ENCODE results near the gene SEMA5A.

Gene SEMA5A

DNA sequence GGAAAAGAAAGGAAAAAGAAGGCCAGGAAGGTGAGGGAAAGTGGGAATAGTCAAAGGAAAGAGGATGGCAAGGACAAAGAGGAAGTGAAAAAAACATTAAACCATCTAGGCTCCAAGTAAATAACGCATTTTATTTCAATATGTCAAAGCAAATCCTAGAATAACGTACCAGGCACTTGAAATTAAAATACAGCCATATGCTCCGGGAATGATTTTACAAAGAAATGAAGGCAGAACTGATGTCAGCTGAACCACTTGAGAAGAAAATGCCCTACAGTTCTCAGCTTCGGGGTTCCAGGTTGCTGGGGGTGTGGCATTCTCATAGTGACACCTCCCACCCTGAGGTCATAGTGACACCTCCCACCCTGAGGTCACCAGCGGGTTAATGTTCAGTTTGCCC lies 281.6 kb downstream of the SEMA5A start:
- H3K4me3 ChIP-seq (ENCODE audit: low read depth in 1 of 5, low read length in 5 of 5), result no peak overlapping the region
- H3K27me3 ChIP-seq (ENCODE audit: control insufficient read depth in 5 of 5, insufficient read depth in 4 of 5, low read length in 5 of 5), result no peaks in the 10 kb centered on the region
- no peaks in the 10 kb centered on the region for H3K9me3 ChIP-seq (ENCODE audit: control insufficient read depth in 5 of 5, low read length in 5 of 5)
- no peak overlapping the region for H3K9ac ChIP-seq (ENCODE audit: low read length in 5 of 5)
- no peak overlapping the region for H3K27ac ChIP-seq (ENCODE audit: low read depth, low read length)
- H3K36me3 ChIP-seq (ENCODE audit: control insufficient read depth in 5 of 5, insufficient read depth in 5 of 5, low read length in 5 of 5), result no peaks in the 10 kb centered on the region
- no peaks in the 10 kb centered on the region for H3K4me1 ChIP-seq (ENCODE audit: control insufficient read depth in 5 of 5, insufficient read depth in 5 of 5, low read length in 5 of 5)

DNA sequence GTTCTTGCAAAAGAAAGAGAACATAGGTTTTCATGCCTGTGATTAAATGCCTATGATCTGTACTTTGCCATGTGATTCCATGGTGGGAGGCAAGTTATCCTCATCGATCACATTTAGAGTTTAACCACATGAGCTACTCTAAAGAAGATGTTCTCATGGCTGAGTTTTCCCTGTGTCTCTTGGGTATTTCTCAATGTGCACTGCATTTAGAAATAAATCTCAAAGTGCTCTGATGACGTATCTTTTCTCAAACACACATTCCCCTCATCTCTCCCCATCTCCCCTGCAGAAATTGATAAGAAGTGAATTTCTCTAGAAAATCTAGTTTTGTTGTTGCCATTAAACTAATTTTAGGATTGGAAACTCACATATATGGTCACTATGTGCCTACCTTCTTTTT lies 282.2 kb downstream of the SEMA5A start:
- H3K4me3 ChIP-seq (ENCODE audit: low read depth in 1 of 5, low read length in 5 of 5), result no peak overlapping the region
- no peaks in the 10 kb centered on the region for H3K36me3 ChIP-seq (ENCODE audit: control insufficient read depth in 5 of 5, insufficient read depth in 5 of 5, low read length in 5 of 5)
- no peak overlapping the region for H3K27ac ChIP-seq (ENCODE audit: low read depth, low read length)
- H3K9ac ChIP-seq (ENCODE audit: low read length in 5 of 5), result no peak overlapping the region
- no peaks in the 10 kb centered on the region for H3K27me3 ChIP-seq (ENCODE audit: control insufficient read depth in 5 of 5, insufficient read depth in 4 of 5, low read length in 5 of 5)
- H3K9me3 ChIP-seq (ENCODE audit: control insufficient read depth in 5 of 5, low read length in 5 of 5), result no peaks in the 10 kb centered on the region
- no peaks in the 10 kb centered on the region for H3K4me1 ChIP-seq (ENCODE audit: control insufficient read depth in 5 of 5, insufficient read depth in 5 of 5, low read length in 5 of 5)

DNA sequence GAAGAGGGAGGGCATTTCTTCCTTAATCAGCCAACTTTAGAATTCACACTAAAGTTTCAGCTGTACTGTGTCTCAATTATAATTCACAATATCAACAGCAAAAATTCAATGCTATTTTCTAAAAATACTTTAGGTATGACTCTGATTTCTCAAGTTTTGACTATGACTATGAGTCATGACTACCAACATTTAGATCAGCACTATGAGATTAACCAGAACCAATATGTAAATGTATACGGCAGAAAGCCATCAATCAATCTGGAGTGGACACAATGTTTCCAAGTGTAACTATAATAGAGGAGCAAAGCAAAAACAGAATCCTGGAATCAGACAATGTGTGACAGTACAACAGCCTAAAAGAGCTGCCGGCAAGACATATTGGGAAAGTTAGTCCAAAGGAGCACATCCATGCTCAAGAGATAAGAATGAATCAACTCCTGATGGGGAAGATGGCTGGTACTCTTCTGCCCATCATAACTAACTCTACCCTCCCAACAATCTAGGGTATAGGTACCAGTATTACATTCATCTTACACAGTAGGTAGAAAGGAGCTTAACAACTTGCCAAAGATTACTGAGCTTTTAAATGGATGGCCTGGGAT lies 294.4 kb downstream of the SEMA5A start:
- no peak overlapping the region for H3K4me3 ChIP-seq (ENCODE audit: low read depth in 1 of 5, low read length in 5 of 5)
- H3K27ac ChIP-seq (ENCODE audit: low read depth, low read length), result no peak overlapping the region
- no peaks in the 10 kb centered on the region for H3K4me1 ChIP-seq (ENCODE audit: control insufficient read depth in 5 of 5, insufficient read depth in 5 of 5, low read length in 5 of 5)
- H3K9ac ChIP-seq (ENCODE audit: low read length in 5 of 5), result no peak overlapping the region
- H3K36me3 ChIP-seq (ENCODE audit: control insufficient read depth in 5 of 5, insufficient read depth in 5 of 5, low read length in 5 of 5), result no peaks in the 10 kb centered on the region
- H3K9me3 ChIP-seq (ENCODE audit: control insufficient read depth in 5 of 5, low read length in 5 of 5), result no peaks in the 10 kb centered on the region
- no peaks in the 10 kb centered on the region for H3K27me3 ChIP-seq (ENCODE audit: control insufficient read depth in 5 of 5, insufficient read depth in 4 of 5, low read length in 5 of 5)

GRCh38 chr5:9249231-9249630 lies 296.6 kb downstream of the SEMA5A start:
- H3K4me3 ChIP-seq (ENCODE audit: low read depth in 1 of 5, low read length in 5 of 5), result no peak overlapping the region
- no peaks in the 10 kb centered on the region for H3K4me1 ChIP-seq (ENCODE audit: control insufficient read depth in 5 of 5, insufficient read depth in 5 of 5, low read length in 5 of 5)
- no peaks in the 10 kb centered on the region for H3K9me3 ChIP-seq (ENCODE audit: control insufficient read depth in 5 of 5, low read length in 5 of 5)
- H3K27ac ChIP-seq (ENCODE audit: low read depth, low read length), result no peak overlapping the region
- H3K36me3 ChIP-seq (ENCODE audit: control insufficient read depth in 5 of 5, insufficient read depth in 5 of 5, low read length in 5 of 5), result no peaks in the 10 kb centered on the region
- no peak overlapping the region for H3K9ac ChIP-seq (ENCODE audit: low read length in 5 of 5)
- H3K27me3 ChIP-seq (ENCODE audit: control insufficient read depth in 5 of 5, insufficient read depth in 4 of 5, low read length in 5 of 5), result no peaks in the 10 kb centered on the region

DNA sequence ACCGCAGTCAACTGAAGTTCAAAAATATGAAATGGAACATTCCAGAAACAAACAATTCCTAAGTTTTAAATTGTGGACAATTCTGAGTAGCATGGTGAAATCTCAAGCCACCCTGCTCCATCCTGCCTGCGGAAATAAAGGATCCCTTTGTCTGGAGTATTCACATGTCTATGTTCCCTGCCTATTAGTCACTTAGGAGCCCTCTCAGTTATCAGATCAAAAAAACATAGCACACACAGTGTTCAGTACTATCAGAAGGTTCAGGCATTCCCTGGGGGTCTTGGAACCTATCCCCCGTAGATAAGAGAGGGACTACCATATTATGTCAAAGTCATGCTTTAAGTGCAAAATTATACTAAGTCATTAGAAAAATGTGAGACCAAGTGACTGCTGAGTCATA lies 300.8 kb downstream of the SEMA5A start:
- no peak overlapping the region for H3K9ac ChIP-seq (ENCODE audit: low read length in 5 of 5)
- H3K36me3 ChIP-seq (ENCODE audit: control insufficient read depth in 5 of 5, insufficient read depth in 5 of 5, low read length in 5 of 5), result no peaks in the 10 kb centered on the region
- no peaks in the 10 kb centered on the region for H3K27me3 ChIP-seq (ENCODE audit: control insufficient read depth in 5 of 5, insufficient read depth in 4 of 5, low read length in 5 of 5)
- no peak overlapping the region for H3K4me3 ChIP-seq (ENCODE audit: low read depth in 1 of 5, low read length in 5 of 5)
- no peaks in the 10 kb centered on the region for H3K4me1 ChIP-seq (ENCODE audit: control insufficient read depth in 5 of 5, insufficient read depth in 5 of 5, low read length in 5 of 5)
- H3K27ac ChIP-seq (ENCODE audit: low read depth, low read length), result no peak overlapping the region
- no peaks in the 10 kb centered on the region for H3K9me3 ChIP-seq (ENCODE audit: control insufficient read depth in 5 of 5, low read length in 5 of 5)

DNA sequence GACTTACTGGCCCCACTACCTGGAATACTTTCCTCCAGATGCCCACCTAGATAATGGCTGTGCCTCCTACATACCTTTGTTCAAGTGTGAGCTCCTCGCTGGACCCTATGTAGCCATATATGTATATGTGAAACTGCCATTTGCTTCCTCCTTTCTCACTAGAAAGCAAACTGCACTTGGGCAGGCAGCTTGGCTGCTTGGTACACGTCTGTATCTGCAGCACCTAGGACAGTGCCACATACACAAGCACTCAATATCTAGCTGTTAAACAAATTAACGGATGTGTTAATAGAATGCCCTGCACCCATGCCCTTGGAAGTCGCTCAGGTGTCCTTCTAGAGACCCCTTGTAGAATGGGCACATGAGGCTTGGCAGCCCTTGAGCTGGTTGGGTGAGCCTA lies 301.5 kb downstream of the SEMA5A start:
- Histone ChIP-seq H3K27me3 (ENCODE audit: control insufficient read depth in 5 of 5, insufficient read depth in 4 of 5, low read length in 5 of 5) (no peaks in the 10 kb centered on the region), H3K27ac (ENCODE audit: low read depth, low read length) (no peak overlapping the region), H3K9ac (ENCODE audit: low read length in 5 of 5) (no peak overlapping the region), H3K4me1 (ENCODE audit: control insufficient read depth in 5 of 5, insufficient read depth in 5 of 5, low read length in 5 of 5) (no peaks in the 10 kb centered on the region), H3K9me3 (ENCODE audit: control insufficient read depth in 5 of 5, low read length in 5 of 5) (no peaks in the 10 kb centered on the region), H3K4me3 (ENCODE audit: low read depth in 1 of 5, low read length in 5 of 5) (no peak overlapping the region), H3K36me3 (ENCODE audit: control insufficient read depth in 5 of 5, insufficient read depth in 5 of 5, low read length in 5 of 5) (no peaks in the 10 kb centered on the region)

GRCh38 chr5:9241479-9242305 lies 304.2 kb downstream of the SEMA5A start:
- H3K9ac ChIP-seq (ENCODE audit: low read length in 5 of 5), result no peak overlapping the region
- H3K9me3 ChIP-seq (ENCODE audit: control insufficient read depth in 5 of 5, low read length in 5 of 5), result no peaks in the 10 kb centered on the region
- H3K27ac ChIP-seq (ENCODE audit: low read depth, low read length), result no peak overlapping the region
- H3K27me3 ChIP-seq (ENCODE audit: control insufficient read depth in 5 of 5, insufficient read depth in 4 of 5, low read length in 5 of 5), result no peaks in the 10 kb centered on the region
- H3K4me1 ChIP-seq (ENCODE audit: control insufficient read depth in 5 of 5, insufficient read depth in 5 of 5, low read length in 5 of 5), result no peaks in the 10 kb centered on the region
- no peaks in the 10 kb centered on the region for H3K36me3 ChIP-seq (ENCODE audit: control insufficient read depth in 5 of 5, insufficient read depth in 5 of 5, low read length in 5 of 5)
- no peak overlapping the region for H3K4me3 ChIP-seq (ENCODE audit: low read depth in 1 of 5, low read length in 5 of 5)

DNA sequence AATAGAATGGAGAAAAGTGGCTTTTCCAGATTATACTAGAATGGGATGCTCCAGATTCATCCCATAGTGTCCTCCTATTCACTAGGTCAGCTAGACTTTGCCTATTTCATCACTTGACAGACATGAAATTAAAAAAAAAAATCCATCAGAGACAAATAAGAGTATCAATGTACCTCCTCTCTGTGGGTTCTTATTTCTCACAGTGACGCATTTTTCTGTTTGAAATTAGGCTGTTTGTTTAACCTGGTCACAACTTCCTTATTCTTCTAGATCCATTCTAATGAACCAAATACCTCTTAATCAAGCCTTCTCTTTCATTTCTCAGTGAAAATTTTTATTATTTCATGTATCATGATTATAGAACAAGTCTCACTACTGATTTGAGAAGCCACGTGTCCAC lies 305.4 kb downstream of the SEMA5A start:
- no peaks in the 10 kb centered on the region for H3K4me1 ChIP-seq (ENCODE audit: control insufficient read depth in 5 of 5, insufficient read depth in 5 of 5, low read length in 5 of 5)
- no peak overlapping the region for H3K4me3 ChIP-seq (ENCODE audit: low read depth in 1 of 5, low read length in 5 of 5)
- H3K27me3 ChIP-seq (ENCODE audit: control insufficient read depth in 5 of 5, insufficient read depth in 4 of 5, low read length in 5 of 5), result no peaks in the 10 kb centered on the region
- no peak overlapping the region for H3K27ac ChIP-seq (ENCODE audit: low read depth, low read length)
- no peaks in the 10 kb centered on the region for H3K36me3 ChIP-seq (ENCODE audit: control insufficient read depth in 5 of 5, insufficient read depth in 5 of 5, low read length in 5 of 5)
- H3K9ac ChIP-seq (ENCODE audit: low read length in 5 of 5), result no peak overlapping the region
- H3K9me3 ChIP-seq (ENCODE audit: control insufficient read depth in 5 of 5, low read length in 5 of 5), result no peaks in the 10 kb centered on the region

DNA sequence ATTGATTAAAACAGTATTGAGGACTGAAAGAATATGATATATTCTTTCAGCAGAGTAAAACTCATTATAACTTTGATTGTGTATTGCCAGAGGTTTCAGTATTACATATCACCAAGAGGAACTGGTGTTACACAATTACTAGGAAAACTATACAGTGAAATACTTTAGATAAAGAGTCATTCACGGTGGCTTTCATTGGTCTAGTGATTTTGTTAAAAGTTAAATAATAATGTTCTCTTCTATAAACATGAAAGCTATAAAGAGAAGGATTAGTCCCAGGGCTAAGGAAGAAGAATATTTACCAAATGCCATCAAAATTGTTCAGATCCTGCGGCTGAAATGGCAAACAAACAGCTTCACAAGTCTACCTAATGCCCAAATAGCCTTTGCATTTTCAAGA lies 306.2 kb downstream of the SEMA5A start:
- Histone ChIP-seq H3K36me3 (ENCODE audit: control insufficient read depth in 5 of 5, insufficient read depth in 5 of 5, low read length in 5 of 5) (no peaks in the 10 kb centered on the region), H3K4me1 (ENCODE audit: control insufficient read depth in 5 of 5, insufficient read depth in 5 of 5, low read length in 5 of 5) (no peaks in the 10 kb centered on the region), H3K27ac (ENCODE audit: low read depth, low read length) (no peak overlapping the region)

DNA sequence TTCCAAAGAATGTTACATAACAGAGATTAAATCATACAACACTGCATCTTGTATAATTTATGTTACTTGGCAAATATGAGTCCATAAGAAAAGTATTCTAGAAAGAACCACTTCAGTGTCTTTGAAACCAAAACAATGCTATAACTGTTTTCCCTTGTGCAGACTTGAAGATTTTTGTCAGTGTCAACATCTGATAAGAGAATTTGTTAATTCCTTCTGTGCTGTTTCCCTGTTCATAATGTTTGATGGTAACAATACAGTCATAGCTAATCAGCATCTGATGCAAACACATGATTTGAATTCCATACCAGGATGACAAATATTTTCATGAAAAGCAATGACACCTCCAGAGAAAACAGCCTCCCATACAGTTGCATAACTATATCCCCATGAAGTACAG lies 306.8 kb downstream of the SEMA5A start:
- Histone ChIP-seq H3K9me3 (ENCODE audit: control insufficient read depth in 5 of 5, low read length in 5 of 5) (no peaks in the 10 kb centered on the region), H3K9ac (ENCODE audit: low read length in 5 of 5) (no peak overlapping the region), H3K27me3 (ENCODE audit: control insufficient read depth in 5 of 5, insufficient read depth in 4 of 5, low read length in 5 of 5) (no peaks in the 10 kb centered on the region), H3K4me1 (ENCODE audit: control insufficient read depth in 5 of 5, insufficient read depth in 5 of 5, low read length in 5 of 5) (no peaks in the 10 kb centered on the region), H3K4me3 (ENCODE audit: low read depth in 1 of 5, low read length in 5 of 5) (no peak overlapping the region), H3K36me3 (ENCODE audit: control insufficient read depth in 5 of 5, insufficient read depth in 5 of 5, low read length in 5 of 5) (no peaks in the 10 kb centered on the region), H3K27ac (ENCODE audit: low read depth, low read length) (no peak overlapping the region)

More for the DNA sequence above, 306.2 kb downstream of the SEMA5A start:
- H3K27me3 ChIP-seq (ENCODE audit: control insufficient read depth in 5 of 5, insufficient read depth in 4 of 5, low read length in 5 of 5), result no peaks in the 10 kb centered on the region
- no peak overlapping the region for H3K4me3 ChIP-seq (ENCODE audit: low read depth in 1 of 5, low read length in 5 of 5)
- no peak overlapping the region for H3K9ac ChIP-seq (ENCODE audit: low read length in 5 of 5)
- no peaks in the 10 kb centered on the region for H3K9me3 ChIP-seq (ENCODE audit: control insufficient read depth in 5 of 5, low read length in 5 of 5)
